Measurements from ENCODE around the gene SLC25A34. TPM values are rescaled to one million over a fixed set of nuclear protein-coding genes. Genes with fewer than 3 reads are reported as not detected.

Gene SLC25A34
- total RNA-seq, 8 experiments from 2014 or later = 0.49 to 1.5 (median 1.0) TPM

DNA sequence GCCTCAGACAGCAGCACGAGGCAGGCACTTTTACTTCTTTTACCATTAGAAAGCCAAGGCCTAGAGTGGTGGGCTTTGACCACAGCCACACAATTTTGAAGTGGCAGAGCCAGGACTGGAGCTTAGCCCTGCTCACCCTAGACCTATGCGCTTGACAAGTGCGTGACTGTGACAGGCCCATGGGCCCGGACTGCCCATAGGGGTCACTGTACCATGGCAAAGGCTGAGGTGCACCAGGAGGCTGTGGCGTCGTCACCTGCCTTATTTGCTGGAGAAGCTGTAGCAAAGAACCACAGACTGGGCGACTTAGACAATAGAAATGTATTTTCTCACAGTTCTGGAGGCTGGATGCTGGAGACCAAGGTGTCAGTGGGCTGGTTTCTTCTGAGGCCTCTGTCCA is 3.7 kb downstream of the SLC25A34 start:
- 0 to 100% (median 86%) methylated on average over 1 to 7 of the region's 7 CpGs; no CpG with 5 or more reads in 3 of the 10 experiments for WGBS, 10 experiments
- no peak overlapping the region for H3K27ac ChIP-seq
- in situ Hi-C loops (cut with MboI; ENCODE audit: low pct_unique_long_range_greater_than_20kb in 2 of 9, low sequenced_read_pairs in 9 of 9, unreplicated experiment in 9 of 9) = no loop called here
- peaks cover 0 to 6% of the 10 kb centered on the region in 2 donors for H3K4me1 ChIP-seq (replicated peaks in 1 of 2)
- ATAC-seq (replicated peaks in 6 of 8) = no peak
- no peak overlapping the region for H3K4me3 ChIP-seq

GRCh38 chr1:15740924-15741850 is 5.1 kb downstream of the SLC25A34 start:
- H3K4me3 ChIP-seq = no peak overlapping the region
- ATAC-seq (replicated peaks in 6 of 8) = peak; percentile 62 to 91 (median 86)
- in situ Hi-C loops (cut with MboI; ENCODE audit: low pct_unique_long_range_greater_than_20kb in 2 of 9, low sequenced_read_pairs in 9 of 9, unreplicated experiment in 9 of 9) = no loop called here

GRCh38 chr1:15742339-15742801 is 6.3 kb downstream of the SLC25A34 start, which contains the start of gene TMEM82:
Gene TMEM82 (plus strand): TSS chr1:15742499. CDS start chr1:15742560, 61 bp downstream.
- H3K27ac ChIP-seq = no peak within 1 kb of the TSS
- no CpG with 5 or more reads among the region's 14 CpGs for WGBS, 10 experiments
- ATAC-seq (replicated peaks in 6 of 8) = no peak
- no peak within 1 kb of the TSS for H3K4me3 ChIP-seq
- peaks cover 0 to 8% of the 10 kb centered on the region in 2 donors for H3K4me1 ChIP-seq (replicated peaks in 1 of 2)
- in situ Hi-C loops (cut with MboI; ENCODE audit: low pct_unique_long_range_greater_than_20kb in 2 of 9, low sequenced_read_pairs in 9 of 9, unreplicated experiment in 9 of 9) = no loop called here

More at GRCh38 chr1:15740924-15741850, 5.1 kb downstream of the SLC25A34 start:
- Histone ChIP-seq H3K27ac (no peak overlapping the region), H3K4me1 (replicated peaks in 1 of 2) (peaks cover 0 to 6% of the 10 kb centered on the region in 2 donors)
- 0 to 72% (median 38%) methylated on average over 1 to 16 of the region's 27 CpGs; no CpG with 5 or more reads in 3 of the 10 experiments for WGBS, 10 experiments

GRCh38 chr1:15744122-15744679 is 8.1 kb downstream of the SLC25A34 start:
- H3K4me3 ChIP-seq = no peak overlapping the region
- in situ Hi-C loops (cut with MboI; ENCODE audit: low pct_unique_long_range_greater_than_20kb in 2 of 9, low sequenced_read_pairs in 9 of 9, unreplicated experiment in 9 of 9) = no loop called here
- H3K4me1 ChIP-seq (replicated peaks in 1 of 2) = peaks cover 0 to 10% of the 10 kb centered on the region in 2 donors
- ATAC-seq (replicated peaks in 6 of 8) = peak in 2 of 8 experiments; percentile 3 to 8
- no peak overlapping the region for H3K27ac ChIP-seq
- 57 to 83% (median 80%) methylated on average over 2 to 18 of the region's 30 CpGs; no CpG with 5 or more reads in 5 of the 10 experiments for WGBS, 10 experiments

GRCh38 chr1:15747378-15747777 is 11.3 kb downstream of the SLC25A34 start:
- Histone ChIP-seq H3K4me3 (no peak overlapping the region), H3K27ac (no peak overlapping the region), H3K4me1 (replicated peaks in 1 of 2) (peaks cover 0 to 7% of the 10 kb centered on the region in 2 donors)
- in situ Hi-C loops (cut with MboI; ENCODE audit: low pct_unique_long_range_greater_than_20kb in 2 of 9, low sequenced_read_pairs in 9 of 9, unreplicated experiment in 9 of 9) = no loop called here
- 50 to 68% (median 62%) methylated on average over 2 to 5 of the region's 8 CpGs; no CpG with 5 or more reads in 7 of the 10 experiments for WGBS, 10 experiments
- no peak for ATAC-seq (replicated peaks in 6 of 8)

DNA sequence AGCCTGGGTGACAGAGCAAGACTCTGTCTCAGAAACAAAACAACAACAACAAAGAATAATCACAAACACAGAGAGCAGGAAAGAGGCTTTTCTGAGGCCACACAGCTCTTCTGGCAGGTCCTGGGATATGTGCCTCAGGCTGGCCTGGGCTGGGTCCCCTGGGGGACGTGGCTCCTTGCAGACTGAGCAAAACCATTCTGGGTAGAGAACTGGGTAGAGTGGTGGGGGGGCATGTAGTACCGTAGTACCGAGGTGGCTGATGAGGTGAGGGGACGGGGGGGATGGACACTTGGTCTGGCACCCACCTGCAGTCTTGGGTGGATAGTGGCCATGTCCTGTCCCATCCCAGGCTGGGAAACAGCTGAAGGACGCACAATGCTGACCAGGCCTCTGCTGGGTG is 12.2 kb downstream of the SLC25A34 start:
- peak in 1 of 8 experiments; percentile 5 for ATAC-seq (replicated peaks in 6 of 8)
- Histone ChIP-seq H3K27ac (no peak overlapping the region), H3K4me3 (no peak overlapping the region), H3K4me1 (replicated peaks in 1 of 2) (peaks cover 0 to 7% of the 10 kb centered on the region in 2 donors)
- in situ Hi-C loops (cut with MboI; ENCODE audit: low pct_unique_long_range_greater_than_20kb in 2 of 9, low sequenced_read_pairs in 9 of 9, unreplicated experiment in 9 of 9) = no loop called here
- WGBS, 10 experiments = 57 to 80% methylated on average over 1 of the region's 5 CpGs; no CpG with 5 or more reads in 8 of the 10 experiments

DNA sequence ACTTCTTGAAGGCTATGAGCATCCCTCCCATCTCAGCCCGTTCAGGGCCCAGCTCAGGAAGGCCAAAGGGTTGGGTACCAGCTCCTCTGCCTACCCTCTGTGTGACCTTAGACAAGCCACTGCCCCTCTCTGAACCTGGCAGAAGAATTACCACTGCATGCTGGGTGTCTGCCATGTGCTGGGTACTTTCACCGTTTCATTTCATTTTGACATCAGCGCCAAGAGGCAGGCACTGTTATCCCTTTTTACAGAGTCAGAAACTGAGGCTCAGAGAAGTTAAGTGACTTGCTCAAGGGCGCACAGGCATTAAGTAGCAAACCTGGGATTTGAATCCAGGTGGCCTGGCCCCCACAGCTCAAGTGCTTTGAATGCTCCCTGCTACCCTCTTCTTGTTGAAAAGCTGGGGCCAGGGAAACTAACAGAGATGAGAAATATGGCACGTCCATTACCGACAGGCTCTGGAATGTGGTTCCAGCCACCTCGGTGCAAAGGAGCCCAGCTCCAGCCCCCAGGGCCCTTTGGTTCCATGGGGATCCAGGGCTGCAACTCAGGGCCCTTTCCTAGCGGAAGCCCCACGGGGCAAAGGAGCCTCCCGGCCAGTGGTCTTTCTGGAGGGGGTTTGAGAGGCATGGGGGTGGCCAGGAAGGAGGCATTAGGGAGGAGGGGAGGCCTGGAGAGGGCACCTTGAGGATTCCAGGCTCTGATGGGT is 12.8 kb downstream of the SLC25A34 start:
- H3K4me1 ChIP-seq (replicated peaks in 1 of 2) = peaks cover 0 to 7% of the 10 kb centered on the region in 2 donors
- WGBS, 10 experiments = 81 to 100% (median 89%) methylated on average over 3 to 7 of the region's 10 CpGs; no CpG with 5 or more reads in 5 of the 10 experiments
- H3K4me3 ChIP-seq = no peak overlapping the region
- no peak for ATAC-seq (replicated peaks in 6 of 8)
- no peak overlapping the region for H3K27ac ChIP-seq
- in situ Hi-C loops (cut with MboI; ENCODE audit: low pct_unique_long_range_greater_than_20kb in 2 of 9, low sequenced_read_pairs in 9 of 9, unreplicated experiment in 9 of 9) = no loop called here

DNA sequence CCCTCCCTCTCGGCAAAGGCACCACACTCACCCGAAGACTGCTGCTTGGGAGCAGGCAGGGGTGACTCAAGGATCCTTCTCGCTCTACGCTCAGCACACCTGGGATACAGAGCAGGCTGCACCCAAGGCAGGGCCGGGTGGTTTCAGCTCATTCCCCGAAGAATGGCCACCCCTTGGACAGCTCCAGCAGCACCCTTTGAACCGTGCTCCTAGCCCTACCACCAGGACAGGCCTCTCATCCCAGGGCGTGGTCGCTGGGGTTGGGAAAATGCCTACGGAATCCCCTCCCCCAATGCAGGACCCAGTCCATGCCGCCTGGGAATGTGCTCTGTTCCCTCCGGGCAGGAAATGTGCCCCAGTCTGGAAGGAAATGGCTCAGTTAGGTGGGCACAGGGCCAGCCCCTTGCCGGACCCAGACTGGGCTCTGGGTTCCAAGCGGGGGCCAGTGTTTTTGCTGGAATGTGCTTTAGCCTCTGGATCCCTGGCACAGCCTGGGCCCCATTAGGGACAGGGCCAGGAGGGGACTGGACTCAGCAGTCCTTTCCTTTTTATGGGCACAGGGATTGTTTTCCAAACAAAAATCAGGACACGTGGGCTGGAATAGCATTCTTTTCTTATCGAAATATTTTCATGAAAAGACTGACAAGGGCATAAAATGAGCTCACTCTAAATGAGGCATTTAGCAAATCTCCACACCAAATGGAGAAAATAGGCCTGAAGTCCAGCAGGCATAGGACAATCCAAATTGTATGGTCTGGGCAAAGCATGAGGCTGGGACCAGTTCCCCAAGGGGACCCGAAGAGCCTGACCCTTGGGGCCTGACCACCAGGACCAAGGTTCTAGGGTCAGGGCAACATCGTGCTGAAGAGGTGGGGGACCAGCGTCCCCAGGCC is 13.6 kb downstream of the SLC25A34 start:
- H3K4me1 ChIP-seq (replicated peaks in 1 of 2) = peaks cover 0 to 7% of the 10 kb centered on the region in 2 donors
- in situ Hi-C loops (cut with MboI; ENCODE audit: low pct_unique_long_range_greater_than_20kb in 2 of 9, low sequenced_read_pairs in 9 of 9, unreplicated experiment in 9 of 9) = no loop called here
- ATAC-seq (replicated peaks in 6 of 8) = peak in 2 of 8 experiments; percentile 3 to 7
- H3K4me3 ChIP-seq = no peak overlapping the region
- whole genome bisulfite sequencing, 10 experiments = 69 to 100% (median 74%) methylated on average over 1 to 10 of the region's 19 CpGs; no CpG with 5 or more reads in 3 of the 10 experiments
- H3K27ac ChIP-seq = no peak overlapping the region

- no peak overlapping the region for H3K4me3 ChIP-seq
- 53 to 80% (median 64%) methylated on average over 1 to 11 of the region's 12 CpGs; no CpG with 5 or more reads in 4 of the 10 experiments for whole genome bisulfite sequencing, 10 experiments
- peaks cover 0 to 7% of the 10 kb centered on the region in 2 donors for H3K4me1 ChIP-seq (replicated peaks in 1 of 2)
- H3K27ac ChIP-seq = no peak overlapping the region
- no peak for ATAC-seq (replicated peaks in 6 of 8)
- in situ Hi-C loops (cut with MboI; ENCODE audit: low pct_unique_long_range_greater_than_20kb in 2 of 9, low sequenced_read_pairs in 9 of 9, unreplicated experiment in 9 of 9) = no loop called here
Measured at GRCh38 chr1:15750924-15751323, 14.9 kb downstream of the SLC25A34 start.

- peaks cover 0 to 7% of the 10 kb centered on the region in 2 donors for H3K4me1 ChIP-seq (replicated peaks in 1 of 2)
- H3K4me3 ChIP-seq = no peak overlapping the region
- WGBS, 10 experiments = 52 to 90% (median 78%) methylated on average over 3 to 10 of the region's 10 CpGs; no CpG with 5 or more reads in 3 of the 10 experiments
- H3K27ac ChIP-seq = no peak overlapping the region
- in situ Hi-C loops (cut with MboI; ENCODE audit: low pct_unique_long_range_greater_than_20kb in 2 of 9, low sequenced_read_pairs in 9 of 9, unreplicated experiment in 9 of 9) = no loop called here
- peak in 2 of 8 experiments; percentile 41 to 51 for ATAC-seq (replicated peaks in 6 of 8)
Measured at GRCh38 chr1:15751717-15752116, 15.7 kb downstream of the SLC25A34 start.

GRCh38 chr1:15753776-15754175 is 17.7 kb downstream of the SLC25A34 start:
- no peak overlapping the region for H3K4me3 ChIP-seq
- no peak overlapping the region for H3K27ac ChIP-seq
- in situ Hi-C loops (cut with MboI; ENCODE audit: low pct_unique_long_range_greater_than_20kb in 2 of 9, low sequenced_read_pairs in 9 of 9, unreplicated experiment in 9 of 9) = no loop called here
- H3K4me1 ChIP-seq (replicated peaks in 1 of 2) = peaks cover 14 to 18% of the 10 kb centered on the region in 2 donors
- WGBS, 10 experiments = 69 to 78% (median 75%) methylated on average over 5 to 8 of the region's 10 CpGs; no CpG with 5 or more reads in 7 of the 10 experiments
- no peak for ATAC-seq (replicated peaks in 6 of 8)
